Measurements from ENCODE around the gene OR2S2.

GRCh38 chr9:35972093-35972492, 14.1 kb upstream of the OR2S2 start:
- TF ChIP-seq CTCF (conservative IDR thresholded peaks at IDR 0.05; ENCODE audit: low read depth, low read length) (no peak), EZH2 (IDR thresholded peaks at IDR 0.05; ENCODE audit: low read length, unreplicated experiment) (no peak)
